Panc1 (cell line): ENCODE results near the gene IVNS1ABP.

Source experiments
- POLR2AphosphoS5 ChIP-seq: IDR thresholded peaks from 2 replicates; pipeline ENCODE4 v1.6.1; 2012; ENCODE audit warnings: mild to moderate bottlenecking, low read depth, low read length, moderate library complexity
- REST ChIP-seq, 2 experiments: IDR thresholded peaks; 2 replicates each; pipeline ENCODE4 v1.6.1; 2011 to 2012; ENCODE audit warnings: low read depth in 2 of 2, control low read depth in 1 of 2, low read length in 1 of 2, mild to moderate bottlenecking in 1 of 2, moderate library complexity in 1 of 2; ENCODE audit not compliant: insufficient read depth in 1 of 2
- SIN3A ChIP-seq: IDR thresholded peaks from 2 replicates; pipeline ENCODE4 v1.6.1; 2012; ENCODE audit warnings: low read depth, mild to moderate bottlenecking, low read length, moderate library complexity, borderline replicate concordance; ENCODE audit not compliant: insufficient read depth
- TCF7L2 ChIP-seq: IDR thresholded peaks from 2 replicates; pipeline ENCODE4 v1.6.1; 2011; ENCODE audit warnings: mild to moderate bottlenecking, low read depth, low read length, inconsistent platforms
- TF ChIP-seq, protein P1 (sequence below): fragments of 450-650 bp; IDR thresholded peaks from 2 replicates; pipeline ENCODE4 v1.5.1; 2017; ENCODE audit warnings: mild to moderate bottlenecking

DNA sequence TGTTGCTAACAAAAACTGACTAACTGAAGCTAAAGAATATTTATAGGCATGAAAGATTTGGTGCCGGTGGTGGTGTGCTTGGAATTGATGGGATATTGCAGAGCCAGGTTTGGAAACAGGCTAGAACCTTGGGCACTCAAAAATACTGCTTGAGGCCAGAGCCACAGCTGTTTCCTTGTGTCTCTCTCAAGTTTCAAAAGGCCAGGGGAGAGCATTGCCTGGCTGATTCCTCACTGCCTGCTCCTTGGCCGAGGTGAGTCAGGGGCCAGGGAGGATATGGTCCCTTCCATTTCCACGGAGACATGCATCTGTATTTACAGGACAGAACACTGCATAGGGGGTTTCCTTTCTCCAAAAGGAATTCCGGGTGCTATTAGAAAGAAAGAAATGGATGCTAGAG is 36.1 kb upstream of the IVNS1ABP start:
- TF ChIP-seq, protein P1, sequence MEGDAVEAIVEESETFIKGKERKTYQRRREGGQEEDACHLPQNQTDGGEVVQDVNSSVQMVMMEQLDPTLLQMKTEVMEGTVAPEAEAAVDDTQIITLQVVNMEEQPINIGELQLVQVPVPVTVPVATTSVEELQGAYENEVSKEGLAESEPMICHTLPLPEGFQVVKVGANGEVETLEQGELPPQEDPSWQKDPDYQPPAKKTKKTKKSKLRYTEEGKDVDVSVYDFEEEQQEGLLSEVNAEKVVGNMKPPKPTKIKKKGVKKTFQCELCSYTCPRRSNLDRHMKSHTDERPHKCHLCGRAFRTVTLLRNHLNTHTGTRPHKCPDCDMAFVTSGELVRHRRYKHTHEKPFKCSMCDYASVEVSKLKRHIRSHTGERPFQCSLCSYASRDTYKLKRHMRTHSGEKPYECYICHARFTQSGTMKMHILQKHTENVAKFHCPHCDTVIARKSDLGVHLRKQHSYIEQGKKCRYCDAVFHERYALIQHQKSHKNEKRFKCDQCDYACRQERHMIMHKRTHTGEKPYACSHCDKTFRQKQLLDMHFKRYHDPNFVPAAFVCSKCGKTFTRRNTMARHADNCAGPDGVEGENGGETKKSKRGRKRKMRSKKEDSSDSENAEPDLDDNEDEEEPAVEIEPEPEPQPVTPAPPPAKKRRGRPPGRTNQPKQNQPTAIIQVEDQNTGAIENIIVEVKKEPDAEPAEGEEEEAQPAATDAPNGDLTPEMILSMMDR, result no peak
- TF ChIP-seq SIN3A (no peak), REST (IDR thresholded peaks at IDR 0.05; ENCODE audit: insufficient read depth in 1 of 2, low read depth in 2 of 2, low read length in 1 of 2) (no peak), POLR2AphosphoS5 (no peak), TCF7L2 (no peak)
